ENCODE data around the gene HMOX2. TPM values are rescaled to one million over a fixed set of nuclear protein-coding genes. Genes with fewer than 3 reads are reported as not detected.

The HMOX2 gene
- total and polyA plus RNA-seq, 4 donors = 37.6 to 57.8 (median 51.3) TPM

- no peaks in the 10 kb centered on the region for H3K9me3 ChIP-seq (ENCODE audit: control insufficient read depth in 4 of 4, insufficient read depth in 3 of 4, low read length in 3 of 4)
- no peak for TF ChIP-seq CTCF (IDR thresholded peaks at IDR 0.05; ENCODE audit: control extremely low read depth, extremely low read depth)
- WGBS, 2 donors = 92 to 93% methylated on average over 9 of the region's 9 CpGs
- H3K4me3 ChIP-seq = no peak overlapping the region
- H3K27ac ChIP-seq (ENCODE audit: low read depth in 1 of 2, low read length in 1 of 2) = no peak overlapping the region
- H3K9ac ChIP-seq (ENCODE audit: insufficient read depth in 1 of 2, low read length in 2 of 2) = no peak overlapping the region
- peaks cover 0 to 16% (median 9%) of the 10 kb centered on the region in 4 donors for H3K36me3 ChIP-seq (ENCODE audit: control insufficient read depth in 4 of 4, insufficient read depth in 4 of 4, low read length in 4 of 4)
- no peak for ATAC-seq (ENCODE audit: insufficient read depth, low FRiP score)
- H3K27me3 ChIP-seq (ENCODE audit: control insufficient read depth in 3 of 3, insufficient read depth in 3 of 3, low read length in 2 of 3) = no peaks in the 10 kb centered on the region
- DNase-seq = no peak
- H3K4me1 ChIP-seq (ENCODE audit: control insufficient read depth in 5 of 5, insufficient read depth in 5 of 5, low read length in 5 of 5) = peaks cover 0 to 10% (median 5%) of the 10 kb centered on the region in 5 donors
Measured at GRCh38 chr16:4431023-4431422, 45.2 kb upstream of the HMOX2 start.

GRCh38 chr16:4433228-4433627 lies 43.0 kb upstream of the HMOX2 start:
- H3K4me1 ChIP-seq (ENCODE audit: control insufficient read depth in 5 of 5, insufficient read depth in 5 of 5, low read length in 5 of 5) = no peaks in the 10 kb centered on the region
- 93 to 94% methylated on average over 4 of the region's 4 CpGs for WGBS, 2 donors

GRCh38 chr16:4433914-4434787 lies 42.0 kb upstream of the HMOX2 start:
- ATAC-seq (ENCODE audit: insufficient read depth, low FRiP score) = no peak
- H3K27ac ChIP-seq (ENCODE audit: low read depth in 1 of 2, low read length in 1 of 2) = no peak overlapping the region

More at GRCh38 chr16:4433228-4433627, 43.0 kb upstream of the HMOX2 start:
- Histone ChIP-seq H3K9me3 (ENCODE audit: control insufficient read depth in 4 of 4, insufficient read depth in 3 of 4, low read length in 3 of 4) (no peaks in the 10 kb centered on the region), H3K9ac (ENCODE audit: insufficient read depth in 1 of 2, low read length in 2 of 2) (no peak overlapping the region), H3K27me3 (ENCODE audit: control insufficient read depth in 3 of 3, insufficient read depth in 3 of 3, low read length in 2 of 3) (no peaks in the 10 kb centered on the region), H3K4me3 (no peak overlapping the region), H3K27ac (ENCODE audit: low read depth in 1 of 2, low read length in 1 of 2) (no peak overlapping the region), H3K36me3 (ENCODE audit: control insufficient read depth in 4 of 4, insufficient read depth in 4 of 4, low read length in 4 of 4) (peaks cover 9 to 32% (median 16%) of the 10 kb centered on the region in 4 donors)
- TF ChIP-seq CTCF (IDR thresholded peaks at IDR 0.05; ENCODE audit: control extremely low read depth, extremely low read depth) = no peak
- ATAC-seq (ENCODE audit: insufficient read depth, low FRiP score) = no peak
- no peak for DNase-seq

More at GRCh38 chr16:4433914-4434787, 42.0 kb upstream of the HMOX2 start:
- no peaks in the 10 kb centered on the region for H3K4me1 ChIP-seq (ENCODE audit: control insufficient read depth in 5 of 5, insufficient read depth in 5 of 5, low read length in 5 of 5)
- H3K36me3 ChIP-seq (ENCODE audit: control insufficient read depth in 4 of 4, insufficient read depth in 4 of 4, low read length in 4 of 4) = peaks cover 9 to 34% (median 17%) of the 10 kb centered on the region in 4 donors
- 79 to 82% methylated on average over 12 of the region's 12 CpGs for WGBS, 2 donors
- no peak overlapping the region for H3K9ac ChIP-seq (ENCODE audit: insufficient read depth in 1 of 2, low read length in 2 of 2)
- no peak for TF ChIP-seq CTCF (IDR thresholded peaks at IDR 0.05; ENCODE audit: control extremely low read depth, extremely low read depth)
- no peaks in the 10 kb centered on the region for H3K9me3 ChIP-seq (ENCODE audit: control insufficient read depth in 4 of 4, insufficient read depth in 3 of 4, low read length in 3 of 4)
- H3K4me3 ChIP-seq = no peak overlapping the region
- H3K27me3 ChIP-seq (ENCODE audit: control insufficient read depth in 3 of 3, insufficient read depth in 3 of 3, low read length in 2 of 3) = no peaks in the 10 kb centered on the region
- no peak for DNase-seq
